Measurements from ENCODE around the gene CNNM3. TPM values are rescaled to one million over a fixed set of nuclear protein-coding genes. Genes with fewer than 3 reads are reported as not detected.

Gene CNNM3
- total RNA-seq, 1 donor from 2014 or later, result 10.6 TPM

GRCh38 chr2:96772903-96773671, 43.0 kb upstream of the CNNM3 start:
- no peak for TF ChIP-seq CTCF (conservative IDR thresholded peaks at IDR 0.05; ENCODE audit: low read depth, low read length)
- no peak for DNase-seq (ENCODE audit: low read depth)
- H3K4me3 ChIP-seq (ENCODE audit: low read depth, low read length), result no peak overlapping the region

- no peak for TF ChIP-seq CTCF (conservative IDR thresholded peaks at IDR 0.05; ENCODE audit: low read depth, low read length)
- H3K4me3 ChIP-seq (ENCODE audit: low read depth, low read length), result peak overlapping the region; percentile 1
- no peak for DNase-seq (ENCODE audit: low read depth)
These were observed 42.1 kb upstream of the CNNM3 start for GRCh38 chr2:96773922-96774321.

- H3K4me3 ChIP-seq (ENCODE audit: low read depth, low read length), result no peak overlapping the region
- TF ChIP-seq CTCF (conservative IDR thresholded peaks at IDR 0.05; ENCODE audit: low read depth, low read length), result no peak
- DNase-seq (ENCODE audit: low read depth), result no peak
These were observed 40.9 kb upstream of the CNNM3 start for GRCh38 chr2:96775160-96775559.

GRCh38 chr2:96783388-96783787, 32.7 kb upstream of the CNNM3 start:
- H3K4me3 ChIP-seq (ENCODE audit: low read depth, low read length), result no peak overlapping the region
- no peak for DNase-seq (ENCODE audit: low read depth)
- no peak for TF ChIP-seq CTCF (conservative IDR thresholded peaks at IDR 0.05; ENCODE audit: low read depth, low read length)

- DNase-seq (ENCODE audit: low read depth), result no peak
- TF ChIP-seq CTCF (conservative IDR thresholded peaks at IDR 0.05; ENCODE audit: low read depth, low read length), result no peak
These were observed 28.7 kb upstream of the CNNM3 start for GRCh38 chr2:96787411-96787810.

GRCh38 chr2:96788442-96789244, 27.4 kb upstream of the CNNM3 start:
- no peak for TF ChIP-seq CTCF (conservative IDR thresholded peaks at IDR 0.05; ENCODE audit: low read depth, low read length)
- H3K4me3 ChIP-seq (ENCODE audit: low read depth, low read length), result no peak overlapping the region
- no peak for DNase-seq (ENCODE audit: low read depth)

More at GRCh38 chr2:96787411-96787810, 28.7 kb upstream of the CNNM3 start:
- no peak overlapping the region for H3K4me3 ChIP-seq (ENCODE audit: low read depth, low read length)
